GM19467 (cell line): ENCODE measurements around the gene RNF32.
"Not testable (repeated sequence)": the region's sequence is repeated elsewhere in the genome, so short reads cannot be mapped to it uniquely, and the experiment has no call there.

Experiments used
- ATAC-seq: cut with Tn5 transposase; IDR thresholded peaks from one replicate; pipeline ENCODE4 v1.9.1; 2021; ENCODE audit warnings: mild to moderate bottlenecking, moderate library complexity; ENCODE audit not compliant: unreplicated experiment

RNF32 gene

GRCh38 chr7:156639426-156640256 is 933 bp upstream of the RNF32 start:
- peak; percentile 4 for ATAC-seq

- ATAC-seq: peak; percentile 46
These were observed 443 bp downstream of the RNF32 start for GRCh38 chr7:156640949-156641485.

GRCh38 chr7:156642306-156643045 is 1.9 kb downstream of the RNF32 start:
- no peak for ATAC-seq

- not testable (repeated sequence) for ATAC-seq
These were observed 6.8 kb downstream of the RNF32 start for GRCh38 chr7:156647330-156647729.

GRCh38 chr7:156650042-156650441 is 9.5 kb downstream of the RNF32 start:
- ATAC-seq: no peak

GRCh38 chr7:156651474-156651873 is 10.9 kb downstream of the RNF32 start:
- no peak for ATAC-seq

- ATAC-seq: no peak
These were observed 12.5 kb downstream of the RNF32 start for GRCh38 chr7:156652886-156653568.

GRCh38 chr7:156654511-156655234 is 14.1 kb downstream of the RNF32 start:
- ATAC-seq: no peak

- ATAC-seq: no peak
These were observed 14.7 kb downstream of the RNF32 start for GRCh38 chr7:156655251-156655650.

- no peak for ATAC-seq
These were observed 15.4 kb downstream of the RNF32 start for GRCh38 chr7:156655983-156656382.

GRCh38 chr7:156656598-156656997 is 16.0 kb downstream of the RNF32 start:
- ATAC-seq: no peak

- ATAC-seq: no peak
These were observed 17.1 kb downstream of the RNF32 start for GRCh38 chr7:156657681-156658080.

- ATAC-seq: no peak
These were observed 18.6 kb downstream of the RNF32 start for GRCh38 chr7:156659203-156659602.

GRCh38 chr7:156659961-156660360 is 19.4 kb downstream of the RNF32 start:
- ATAC-seq: no peak

GRCh38 chr7:156661637-156662036 is 21.1 kb downstream of the RNF32 start:
- ATAC-seq: no peak

GRCh38 chr7:156662277-156662676 is 21.7 kb downstream of the RNF32 start:
- ATAC-seq: no peak

- no peak for ATAC-seq
These were observed 24.5 kb downstream of the RNF32 start for GRCh38 chr7:156665101-156665500.

- no peak for ATAC-seq
These were observed 26.0 kb downstream of the RNF32 start for GRCh38 chr7:156666368-156667109.

- no peak for ATAC-seq
These were observed 26.5 kb downstream of the RNF32 start for GRCh38 chr7:156667110-156667426.

- ATAC-seq: no peak
These were observed 27.7 kb downstream of the RNF32 start for GRCh38 chr7:156668130-156668741.
